Stimulated activated CD4-positive, alpha-beta T cell treated with anti-CD3 and anti-CD28 coated beads, TNF-alpha, amount 100 ng/mL, for 4 hours (primary cell): ENCODE results near the gene SPPL2A.
"Not testable (repeated sequence)": the region's sequence is repeated elsewhere in the genome, so short reads cannot be mapped to it uniquely, and the experiment has no call there.

Experiments used
- DNase-seq, 3 experiments: peaks; one replicate each; pipeline ENCODE4 v3.0.0-alpha.2; 2020; ENCODE audit warnings: low read depth in 3 of 3

Gene SPPL2A

GRCh38 chr15:50765195-50765967 lies at the start of gene SPPL2A:
SPPL2A (minus strand) TSS chr15:50765706; CDS start chr15:50765533, 173 bp downstream.
- DNase-seq: peak; percentile 70 to 77 (median 76)

DNA sequence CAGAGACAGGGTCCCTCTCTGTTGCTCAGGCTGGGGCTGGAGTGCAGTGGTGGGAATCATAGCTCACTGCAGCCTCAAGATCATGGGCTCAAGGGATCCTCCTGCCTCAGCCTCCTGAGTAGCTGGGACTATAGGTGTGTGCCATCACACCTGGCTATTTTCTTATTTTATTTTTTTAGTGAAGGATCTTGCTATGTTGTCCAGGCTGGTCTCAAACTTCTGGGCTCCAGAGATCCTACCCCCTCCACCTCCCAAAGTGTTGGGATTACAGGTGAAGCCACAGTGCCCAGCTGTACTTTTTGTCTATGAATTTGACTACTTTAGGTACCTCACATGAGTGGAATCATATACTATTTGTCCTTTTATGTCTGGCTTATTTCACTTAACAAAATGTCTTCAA lies 49.1 kb upstream of the SPPL2A start:
- no peak for DNase-seq

GRCh38 chr15:50813865-50814264 lies 48.4 kb upstream of the SPPL2A start:
- DNase-seq: no peak

DNA sequence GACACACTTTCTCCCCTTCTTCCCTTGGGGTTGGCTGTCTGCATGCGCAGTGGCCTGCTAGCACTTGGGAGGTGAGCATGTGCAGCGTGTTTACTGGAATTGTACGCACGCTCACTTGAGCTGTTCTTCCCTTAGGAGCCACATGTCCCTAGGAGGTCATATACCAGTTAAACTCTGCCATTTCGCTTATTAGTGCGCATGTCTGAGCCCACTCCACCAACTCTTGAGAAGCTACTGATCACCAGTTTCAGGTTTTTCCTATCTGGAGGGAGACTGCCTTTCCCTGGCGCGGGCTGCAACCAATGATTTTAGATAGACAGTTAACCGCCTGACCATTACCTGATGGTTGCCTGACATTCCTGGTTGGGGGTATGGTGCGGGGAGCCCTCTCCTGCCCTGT lies 47.6 kb upstream of the SPPL2A start:
- no peak for DNase-seq

DNA sequence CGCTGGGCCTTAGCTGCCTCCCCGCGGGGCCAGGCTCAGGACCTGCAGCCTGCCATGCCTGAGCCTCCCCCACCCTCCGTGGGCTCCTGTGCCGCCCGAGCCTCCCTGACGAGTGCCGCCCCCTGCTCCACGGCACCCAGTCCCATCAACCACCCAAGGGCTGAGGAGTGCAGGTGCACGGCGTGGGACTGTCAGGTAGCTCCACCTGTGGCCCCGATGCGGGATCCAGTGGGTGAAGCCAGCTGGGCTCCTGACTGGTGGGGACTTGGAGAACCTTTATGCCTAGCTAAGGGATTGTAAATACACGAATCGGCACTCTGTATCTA lies 46.6 kb upstream of the SPPL2A start:
- not testable (repeated sequence) for DNase-seq

GRCh38 chr15:50811461-50812180 lies 46.1 kb upstream of the SPPL2A start:
- not testable (repeated sequence) for DNase-seq

- no peak for DNase-seq
Measured at GRCh38 chr15:50810128-50810527, 44.6 kb upstream of the SPPL2A start.

- no peak for DNase-seq
Measured at GRCh38 chr15:50808728-50809127, 43.2 kb upstream of the SPPL2A start.

- DNase-seq: no peak
Measured at GRCh38 chr15:50803479-50804180, 38.1 kb upstream of the SPPL2A start.

DNA sequence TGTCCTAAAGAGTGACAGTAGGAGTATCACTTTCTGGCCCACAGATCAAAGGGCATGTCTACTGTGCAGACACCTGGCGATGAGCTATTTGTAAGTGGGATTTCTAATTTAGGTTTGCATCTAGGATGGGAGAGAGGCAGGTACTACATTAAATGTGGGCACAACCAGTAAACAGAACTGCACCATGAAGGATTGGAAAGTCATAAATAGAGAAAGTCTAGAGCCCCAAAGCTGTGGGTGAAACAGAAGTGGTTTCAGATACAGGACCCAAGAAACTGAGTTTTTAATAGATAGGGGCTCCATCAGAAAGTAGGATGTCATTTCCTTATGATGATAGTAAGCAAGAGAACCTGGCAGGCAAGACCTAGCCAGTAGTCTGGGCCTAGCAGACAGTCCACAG lies 35.2 kb upstream of the SPPL2A start:
- DNase-seq: no peak

- DNase-seq: no peak
Measured at GRCh38 chr15:50798684-50799083, 33.2 kb upstream of the SPPL2A start.

GRCh38 chr15:50797926-50798325 lies 32.4 kb upstream of the SPPL2A start:
- DNase-seq: no peak

- no peak for DNase-seq
Measured at GRCh38 chr15:50791486-50791885, 26.0 kb upstream of the SPPL2A start.

DNA sequence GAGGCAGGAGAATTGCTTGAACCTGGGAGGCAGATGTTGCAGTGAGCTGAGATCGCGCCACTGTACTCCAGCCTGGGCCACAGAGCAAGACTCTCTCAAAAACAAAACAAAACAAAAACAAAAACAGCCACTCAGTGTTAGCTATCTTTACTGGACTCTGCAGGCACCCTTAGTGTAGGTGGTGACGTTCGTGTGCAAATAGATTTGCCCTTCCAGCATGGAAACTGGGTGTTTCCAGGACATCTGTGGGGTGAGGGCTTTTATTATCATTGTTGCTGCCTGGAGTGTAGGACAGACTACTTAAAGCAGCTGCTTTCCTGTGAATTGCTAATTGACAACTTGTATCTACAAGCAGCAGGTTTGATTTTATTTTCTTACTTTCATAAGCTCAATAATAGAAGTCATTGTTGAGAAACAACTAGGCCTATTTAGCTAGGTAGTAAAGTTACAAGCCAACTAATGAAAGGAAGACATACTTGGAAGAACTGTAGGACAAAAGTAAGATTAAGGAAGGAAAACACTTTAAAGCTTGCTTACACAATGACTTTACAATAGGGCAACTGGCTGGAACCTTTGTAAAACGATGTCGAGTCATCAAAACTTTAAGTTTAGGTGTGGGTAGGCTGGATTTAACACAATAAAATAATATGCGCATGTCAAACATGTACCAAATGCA lies 25.4 kb upstream of the SPPL2A start:
- no peak for DNase-seq

GRCh38 chr15:50786871-50787270 lies 21.4 kb upstream of the SPPL2A start:
- no peak for DNase-seq

DNA sequence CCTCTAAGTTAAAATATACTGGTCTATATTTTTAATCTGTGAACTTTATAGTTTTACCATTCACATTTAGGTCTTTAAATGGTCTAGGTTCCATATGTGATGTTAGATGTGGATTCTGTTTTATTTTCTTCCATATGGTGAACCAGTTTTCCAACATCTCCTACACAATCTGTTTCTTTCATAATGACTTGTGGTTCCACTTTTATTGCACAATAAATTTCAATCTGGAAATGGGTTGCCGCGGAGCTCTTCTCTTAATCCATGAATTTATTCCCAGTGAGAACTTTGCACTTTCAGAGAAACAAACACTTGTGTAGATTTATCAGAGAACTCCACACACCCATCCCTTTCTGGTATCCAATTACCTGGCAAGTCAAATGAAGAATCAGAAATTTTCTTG lies 20.9 kb upstream of the SPPL2A start:
- DNase-seq: no peak

- DNase-seq: no peak
Measured at GRCh38 chr15:50783895-50784294, 18.4 kb upstream of the SPPL2A start.

DNA sequence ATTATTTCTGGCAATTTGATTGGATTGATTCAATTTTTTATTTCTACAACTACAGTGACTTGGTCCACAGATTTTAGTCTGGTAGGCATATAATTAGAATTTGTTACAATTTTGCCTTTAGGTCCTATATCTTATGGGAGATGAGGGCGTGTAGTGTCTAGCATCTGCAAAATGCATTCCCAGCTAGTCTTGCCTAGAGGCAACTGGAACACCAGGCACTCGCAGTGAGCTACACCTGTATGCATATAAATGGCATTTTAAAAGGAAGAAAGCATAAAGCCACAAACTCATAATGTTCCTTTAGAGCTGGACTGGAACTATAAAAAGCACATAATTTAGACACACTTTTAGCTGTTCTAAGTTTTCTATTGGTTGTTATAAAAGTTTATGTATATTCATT lies 17.9 kb upstream of the SPPL2A start:
- no peak for DNase-seq

GRCh38 chr15:50778086-50778485 lies 12.6 kb upstream of the SPPL2A start:
- no peak for DNase-seq

DNA sequence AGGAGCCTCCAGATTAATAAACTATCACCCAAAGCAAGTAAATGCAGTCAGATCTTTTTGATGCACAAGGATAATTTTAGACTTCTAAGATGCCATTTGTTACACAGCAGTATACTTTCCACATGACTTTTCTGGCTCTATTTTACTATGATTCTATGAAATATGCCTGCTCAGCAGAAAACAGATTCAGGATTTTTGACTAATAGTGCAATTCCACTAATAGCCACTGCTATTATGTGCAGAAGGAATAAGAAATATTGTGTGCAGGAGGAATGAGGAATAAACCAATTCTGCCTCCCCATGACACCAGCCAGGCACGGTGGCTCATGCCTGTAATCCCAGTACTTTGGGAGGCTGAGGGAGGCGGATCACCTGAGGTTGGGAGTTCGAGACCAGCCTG lies 11.5 kb upstream of the SPPL2A start:
- no peak for DNase-seq

- DNase-seq: no peak
Measured at GRCh38 chr15:50774450-50774849, 8.9 kb upstream of the SPPL2A start.

- DNase-seq: no peak
Measured at GRCh38 chr15:50773389-50773788, 7.9 kb upstream of the SPPL2A start.
